Mesothelial cell of epicardium (in vitro differentiated cells): Measurements from ENCODE around the gene POLE4. TPM values are rescaled to one million over a fixed set of nuclear protein-coding genes. Genes with fewer than 3 reads are reported as not detected.

Source experiments
- DNase-seq, 2 experiments: peaks; one replicate each; pipeline ENCODE4 v3.0.0; 2021; ENCODE audit warnings: low spot score in 2 of 2; ENCODE audit not compliant: unreplicated experiment in 2 of 2
- H3K27ac Mint-ChIP-seq: 2 replicates; pipeline ENCODE4 v1.8.0; 2021; ENCODE audit warnings: mixed read lengths
- H3K27me3 Mint-ChIP-seq: 2 replicates; pipeline ENCODE4 v1.8.0; 2021; ENCODE audit warnings: low read depth, mixed read lengths
- H3K36me3 Mint-ChIP-seq: 2 replicates; pipeline ENCODE4 v1.8.0; 2021; ENCODE audit warnings: mixed read lengths
- H3K4me1 Mint-ChIP-seq: 2 replicates; pipeline ENCODE4 v1.8.0; 2021; ENCODE audit warnings: mixed read lengths
- H3K4me3 Mint-ChIP-seq: 2 replicates; pipeline ENCODE4 v1.8.0; 2021; ENCODE audit warnings: mild to moderate bottlenecking, moderate library complexity, mixed read lengths
- H3K9me3 Mint-ChIP-seq: 2 replicates; pipeline ENCODE4 v1.8.0; 2021; ENCODE audit warnings: mixed read lengths
- total RNA-seq: library from RNA; stranded (reverse); gene quantifications from 3 replicates; pipeline ENCODE4 v1.2.1, GENCODE V29; 2021
- TF ChIP-seq, protein P1 (sequence below): fragments of 200-600 bp; sonication (generic); IDR thresholded peaks from one replicate; pipeline ENCODE4 v1.5.0; 2021; ENCODE audit warnings: antibody characterized with exemption; ENCODE audit not compliant: unreplicated experiment

The POLE4 gene
- total RNA-seq, 1 donor from 2014 or later, result 33.9 TPM

DNA sequence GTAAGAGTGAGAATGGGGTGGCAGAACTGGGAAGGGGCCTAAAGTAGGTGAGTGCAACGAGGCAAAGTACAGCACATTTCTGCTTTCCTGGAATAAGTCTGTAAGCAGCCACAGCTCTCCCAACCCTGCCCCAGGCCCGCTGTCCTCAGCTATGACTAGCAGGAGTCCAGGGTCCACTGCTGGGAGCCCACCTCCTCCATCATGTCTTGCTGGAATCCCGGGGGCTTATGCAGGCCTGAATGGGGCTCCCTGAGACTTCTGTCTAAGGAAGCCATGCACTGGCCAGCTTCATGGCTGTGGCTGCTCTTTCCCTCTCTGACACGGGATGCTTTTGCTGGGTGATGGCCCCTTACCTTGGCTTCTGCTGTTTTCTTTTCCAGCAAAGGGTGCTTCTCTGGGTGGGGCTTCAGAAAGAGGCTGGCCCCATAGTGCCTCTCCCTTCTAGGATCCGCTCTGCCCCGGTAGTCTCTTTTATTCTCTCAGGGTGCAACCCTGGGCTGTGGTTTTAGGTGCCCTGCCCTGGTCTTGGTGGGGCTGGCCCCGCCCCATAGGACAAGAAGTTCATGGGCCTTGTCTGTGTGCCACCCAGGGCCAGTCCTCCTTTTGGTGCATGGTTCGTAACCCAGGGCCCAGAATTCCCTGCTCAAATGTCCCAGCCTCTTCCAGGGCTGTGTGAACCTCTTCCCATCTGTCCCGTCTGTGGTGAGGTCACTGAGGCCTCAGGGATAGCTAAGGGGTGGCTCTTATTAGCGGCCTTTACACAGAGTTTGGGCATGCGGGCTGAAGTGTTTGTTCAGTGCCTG is 33.8 kb upstream of the POLE4 start:
- DNase-seq, result no peak
- Mint-ChIP-seq H3K27me3 (peaks cover 9% of the 10 kb centered on the region), H3K36me3 (peaks cover 8% of the 10 kb centered on the region), H3K4me3 (no peak overlapping the region), H3K4me1 (no peaks in the 10 kb centered on the region), H3K27ac (no peak overlapping the region), H3K9me3 (peaks cover 9% of the 10 kb centered on the region)
- TF ChIP-seq, protein P1, sequence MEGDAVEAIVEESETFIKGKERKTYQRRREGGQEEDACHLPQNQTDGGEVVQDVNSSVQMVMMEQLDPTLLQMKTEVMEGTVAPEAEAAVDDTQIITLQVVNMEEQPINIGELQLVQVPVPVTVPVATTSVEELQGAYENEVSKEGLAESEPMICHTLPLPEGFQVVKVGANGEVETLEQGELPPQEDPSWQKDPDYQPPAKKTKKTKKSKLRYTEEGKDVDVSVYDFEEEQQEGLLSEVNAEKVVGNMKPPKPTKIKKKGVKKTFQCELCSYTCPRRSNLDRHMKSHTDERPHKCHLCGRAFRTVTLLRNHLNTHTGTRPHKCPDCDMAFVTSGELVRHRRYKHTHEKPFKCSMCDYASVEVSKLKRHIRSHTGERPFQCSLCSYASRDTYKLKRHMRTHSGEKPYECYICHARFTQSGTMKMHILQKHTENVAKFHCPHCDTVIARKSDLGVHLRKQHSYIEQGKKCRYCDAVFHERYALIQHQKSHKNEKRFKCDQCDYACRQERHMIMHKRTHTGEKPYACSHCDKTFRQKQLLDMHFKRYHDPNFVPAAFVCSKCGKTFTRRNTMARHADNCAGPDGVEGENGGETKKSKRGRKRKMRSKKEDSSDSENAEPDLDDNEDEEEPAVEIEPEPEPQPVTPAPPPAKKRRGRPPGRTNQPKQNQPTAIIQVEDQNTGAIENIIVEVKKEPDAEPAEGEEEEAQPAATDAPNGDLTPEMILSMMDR, result no peak

GRCh38 chr2:74925361-74925786 is 33.1 kb upstream of the POLE4 start:
- no peak overlapping the region for H3K4me3 Mint-ChIP-seq
- H3K9me3 Mint-ChIP-seq, result peaks cover 9% of the 10 kb centered on the region
- H3K36me3 Mint-ChIP-seq, result peaks cover 8% of the 10 kb centered on the region
- no peak overlapping the region for H3K27ac Mint-ChIP-seq
- DNase-seq, result no peak
- TF ChIP-seq, protein P1, result no peak
- no peaks in the 10 kb centered on the region for H3K4me1 Mint-ChIP-seq
- H3K27me3 Mint-ChIP-seq, result peaks cover 9% of the 10 kb centered on the region

DNA sequence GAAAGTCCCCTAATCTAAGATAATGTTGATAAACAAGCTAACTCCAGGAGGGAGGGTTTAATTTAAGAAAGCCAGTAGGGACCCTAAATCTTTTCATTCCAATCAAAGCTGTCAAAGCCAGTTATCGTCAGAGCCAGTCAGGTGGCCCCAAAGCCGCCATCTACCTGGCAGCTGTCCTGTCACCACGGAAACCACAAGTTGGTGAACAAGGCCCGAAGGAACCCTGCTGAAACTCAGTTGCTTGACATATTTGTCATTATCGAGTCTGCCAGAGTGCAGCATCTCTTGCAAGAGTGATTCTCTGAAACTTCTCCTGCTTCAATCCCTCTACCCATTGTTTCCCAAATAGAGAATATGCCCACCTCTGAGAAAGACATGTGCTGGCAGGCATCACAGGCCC is 30.8 kb upstream of the POLE4 start:
- H3K9me3 Mint-ChIP-seq, result peaks cover 5% of the 10 kb centered on the region
- TF ChIP-seq, protein P1, result no peak
- H3K4me1 Mint-ChIP-seq, result no peaks in the 10 kb centered on the region
- no peak overlapping the region for H3K27ac Mint-ChIP-seq
- H3K36me3 Mint-ChIP-seq, result peaks cover 10% of the 10 kb centered on the region
- DNase-seq, result no peak
- no peak overlapping the region for H3K4me3 Mint-ChIP-seq
- H3K27me3 Mint-ChIP-seq, result no peaks in the 10 kb centered on the region

DNA sequence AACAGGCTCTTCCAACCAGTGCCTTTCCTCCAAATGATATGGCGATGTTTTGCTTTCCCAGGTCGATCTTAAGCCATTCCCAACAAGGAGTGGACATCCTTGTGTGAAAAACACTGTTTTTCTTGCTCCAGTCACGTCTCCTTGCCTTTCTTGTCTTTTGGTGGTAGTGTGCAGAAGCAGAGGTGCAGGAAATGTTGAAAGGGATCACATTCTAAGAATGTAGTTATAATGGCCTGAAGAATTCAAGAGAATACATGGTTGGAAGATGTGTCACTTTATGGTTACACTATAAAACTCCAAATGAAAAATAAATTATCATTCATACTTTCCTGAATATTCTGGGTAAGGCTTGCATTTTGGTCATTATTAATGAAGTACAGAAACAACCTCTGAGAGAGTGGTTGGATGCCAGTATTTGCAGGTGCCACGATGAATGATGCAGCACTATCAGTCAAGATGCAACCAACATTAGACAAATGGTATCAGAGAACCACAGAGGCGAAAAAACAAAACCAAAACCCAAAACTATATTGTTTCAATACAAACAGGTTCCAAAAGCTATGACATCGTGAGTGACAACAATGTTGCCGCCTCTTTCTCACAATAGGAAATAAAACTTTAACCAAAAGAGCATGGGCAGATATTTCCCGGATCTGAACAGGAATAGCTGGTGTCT is 27.5 kb upstream of the POLE4 start:
- Mint-ChIP-seq H3K4me1 (peaks cover 3% of the 10 kb centered on the region), H3K36me3 (peaks cover 10% of the 10 kb centered on the region), H3K9me3 (peaks cover 5% of the 10 kb centered on the region), H3K27me3 (no peaks in the 10 kb centered on the region), H3K27ac (no peak overlapping the region), H3K4me3 (no peak overlapping the region)
- DNase-seq, result no peak
- TF ChIP-seq, protein P1, result no peak

- Mint-ChIP-seq H3K4me3 (no peak overlapping the region), H3K27me3 (no peaks in the 10 kb centered on the region), H3K27ac (no peak overlapping the region), H3K9me3 (peaks cover 5% of the 10 kb centered on the region), H3K36me3 (peaks cover 10% of the 10 kb centered on the region), H3K4me1 (peaks cover 4% of the 10 kb centered on the region)
- DNase-seq, result no peak
- TF ChIP-seq, protein P1, result no peak
Measured at GRCh38 chr2:74931940-74932339, 26.5 kb upstream of the POLE4 start.
